H1 (cell line): ENCODE data around the gene GDF9. TPM values are rescaled to one million over a fixed set of nuclear protein-coding genes. Genes with fewer than 3 reads are reported as not detected.

Experiments
- CTCF ChIA-PET: fragments of 300-600 bp; sonication (Branson Sonifier 250); formaldehyde crosslinking; loops from one replicate; lab custom pipeline; 2021; ENCODE audit not compliant: partially characterized antibody; lab: Charles Lee
- POLR2A ChIA-PET: fragments of 300-600 bp; sonication (Branson Sonifier 250); formaldehyde crosslinking; loops from one replicate; lab custom pipeline; 2021; ENCODE audit warnings: inconsistent platforms; ENCODE audit not compliant: partially characterized antibody; lab: Charles Lee
- DNase-seq, 2 experiments: peaks; one replicate each; pipeline versions ENCODE4 v3.0.0 to v3.0.0-alpha.2; 2010 to 2022; ENCODE audit warnings: low spot score in 2 of 2, low read depth in 1 of 2, mixed read lengths in 1 of 2
- FAIRE-seq: peaks from 2 replicates; lab custom pipeline; 2011; peaks lifted over from hg19 to GRCh38; lab: Jason Lieb, UNC
- H2AFZ ChIP-seq: 2 replicates; pipeline ENCODE4 v1.8.1; 2012; ENCODE audit warnings: low read length, inconsistent platforms
- H2AK5ac ChIP-seq: 2 replicates; pipeline ENCODE4 v1.6.1; 2013; ENCODE audit warnings: low read depth, low read length
- H2BK120ac ChIP-seq: replicated peaks from 2 replicates; pipeline ENCODE3; 2013; ENCODE audit warnings: low read depth, low read length, inconsistent platforms
- H2BK12ac ChIP-seq: 2 replicates; pipeline ENCODE4 v1.6.1; 2013; ENCODE audit warnings: low read depth, low read length
- H2BK15ac ChIP-seq: 2 replicates; pipeline ENCODE4 v1.6.1; 2013; ENCODE audit warnings: low read length
- H2BK20ac ChIP-seq: 2 replicates; pipeline ENCODE4 v1.6.1; 2013; ENCODE audit warnings: low read length
- H2BK5ac ChIP-seq: 2 replicates; pipeline ENCODE4 v1.6.1; 2013; ENCODE audit warnings: low read depth, low read length
- H3K14ac ChIP-seq: 2 replicates; pipeline ENCODE4 v1.6.1; 2013; ENCODE audit warnings: inconsistent platforms; ENCODE audit not compliant: insufficient read length
- H3K18ac ChIP-seq: 2 replicates; pipeline ENCODE4 v1.6.1; 2013; ENCODE audit warnings: low read length; ENCODE audit errors: extremely low read depth
- H3K23ac ChIP-seq: 2 replicates; pipeline ENCODE4 v1.6.1; 2013; ENCODE audit warnings: inconsistent platforms; ENCODE audit not compliant: insufficient read length
- H3K23me2 ChIP-seq: 2 replicates; pipeline ENCODE4 v1.6.1; 2013; ENCODE audit warnings: low read depth, low read length
- H3K27ac ChIP-seq: 2 replicates; pipeline ENCODE4 v1.6.1; 2011; ENCODE audit warnings: low read depth, low read length, inconsistent platforms
- H3K27me3 ChIP-seq, 4 experiments: replicated peaks in 1 of 4; 1 replicate in 1 of 4; 2 replicates in 3 of 4; pipeline versions ENCODE4 v1.6.1 to v1.8.1; 2011 to 2013; ENCODE audit warnings: low read length in 3 of 4, mild to moderate bottlenecking in 3 of 4, inconsistent platforms in 2 of 4, mixed read lengths in 2 of 4, moderate library complexity in 1 of 4; ENCODE audit not compliant: control insufficient read depth in 3 of 4, insufficient read depth in 3 of 4; ENCODE audit errors: extremely low read depth in 1 of 4
- H3K36me3 ChIP-seq, 4 experiments: 2 replicates each; pipeline versions ENCODE4 v1.6.1 to v1.8.1; 2011 to 2013; ENCODE audit warnings: mild to moderate bottlenecking in 4 of 4, low read length in 3 of 4, moderate library complexity in 2 of 4, control low read depth in 1 of 4, inconsistent platforms in 1 of 4; ENCODE audit not compliant: insufficient read depth in 4 of 4, control insufficient read depth in 2 of 4
- H3K4ac ChIP-seq: replicated peaks from 2 replicates; pipeline ENCODE3; 2013; ENCODE audit warnings: low read length, low read depth, mixed read lengths, inconsistent platforms; ENCODE audit not compliant: insufficient read length
- H3K4me1 ChIP-seq, 4 experiments: replicated peaks in 1 of 4; 1 replicate in 1 of 4; 2 replicates in 3 of 4; pipeline versions ENCODE4 v1.6.1 to v1.8.1; 2011 to 2013; ENCODE audit warnings: low read length in 3 of 4, inconsistent platforms in 2 of 4, mixed read lengths in 1 of 4; ENCODE audit not compliant: insufficient read depth in 4 of 4, control insufficient read depth in 3 of 4
- H3K4me2 ChIP-seq, 2 experiments: 2 replicates each; pipeline versions ENCODE4 v1.6.1 to v1.8.1; 2011 to 2013; ENCODE audit warnings: low read depth in 2 of 2, low read length in 2 of 2, control low read depth in 1 of 2, inconsistent platforms in 1 of 2, mild to moderate bottlenecking in 1 of 2; ENCODE audit not compliant: insufficient read depth in 1 of 2
- H3K4me3 ChIP-seq, 4 experiments: fragments of 200-600, 300-600 bp in 1 of 4; sonication (generic), shearing (Covaris generic), sonication (Bioruptor Twin) in 1 of 4; 2 replicates each; pipeline versions ENCODE4 v1.5.1 to v1.8.1; 2011 to 2016; ENCODE audit warnings: low read length in 4 of 4, low read depth in 3 of 4, control low read depth in 2 of 4, inconsistent platforms in 2 of 4, mild to moderate bottlenecking in 2 of 4, mixed read lengths in 1 of 4, moderate library complexity in 1 of 4; ENCODE audit not compliant: insufficient read depth in 2 of 4; ENCODE audit errors: extremely low read depth in 1 of 4
- H3K56ac ChIP-seq: replicated peaks from 2 replicates; pipeline ENCODE3; 2013; ENCODE audit warnings: low read depth, mild to moderate bottlenecking, mixed read lengths, low read length, inconsistent platforms; ENCODE audit not compliant: insufficient read length
- H3K79me1 ChIP-seq: 2 replicates; pipeline ENCODE4 v1.6.1; 2013; ENCODE audit warnings: low read depth, low read length, control low read depth
- H3K79me2 ChIP-seq, 2 experiments: 2 replicates each; pipeline versions ENCODE4 v1.6.1 to v1.8.1; 2012 to 2013; ENCODE audit warnings: low read length in 2 of 2, mild to moderate bottlenecking in 2 of 2, inconsistent platforms in 1 of 2; ENCODE audit not compliant: insufficient read depth in 2 of 2, control insufficient read depth in 1 of 2
- H3K9ac ChIP-seq, 4 experiments: replicated peaks in 1 of 4; 1 replicate in 1 of 4; 2 replicates in 3 of 4; pipeline versions ENCODE4 v1.6.1 to v1.8.1; 2011 to 2013; ENCODE audit warnings: low read depth in 3 of 4, low read length in 3 of 4, control low read depth in 2 of 4, mild to moderate bottlenecking in 2 of 4, moderate library complexity in 2 of 4, inconsistent platforms in 1 of 4; ENCODE audit errors: extremely low read depth in 1 of 4
- H3K9me3 ChIP-seq, 2 experiments: 2 replicates each; pipeline versions ENCODE4 v1.6.1 to v1.8.1; 2012 to 2013; ENCODE audit warnings: mild to moderate bottlenecking in 2 of 2, moderate library complexity in 2 of 2, control low read depth in 1 of 2, inconsistent platforms in 1 of 2, low read depth in 1 of 2, low read length in 1 of 2, mixed read lengths in 1 of 2; ENCODE audit not compliant: insufficient read depth in 2 of 2
- H4K20me1 ChIP-seq, 2 experiments: replicated peaks in 1 of 2; 2 replicates each; pipeline versions ENCODE3 to v1.8.1; 2011 to 2013; ENCODE audit warnings: inconsistent platforms in 2 of 2, low read length in 2 of 2, mild to moderate bottlenecking in 1 of 2; ENCODE audit not compliant: insufficient read depth in 2 of 2, control insufficient read depth in 1 of 2
- H4K5ac ChIP-seq: 2 replicates; pipeline ENCODE4 v1.6.1; 2013; ENCODE audit warnings: low read length, low read depth, mixed read lengths, inconsistent platforms; ENCODE audit not compliant: insufficient read length
- H4K8ac ChIP-seq: 2 replicates; pipeline ENCODE4 v1.8.0; 2013; ENCODE audit warnings: mild to moderate bottlenecking, moderate library complexity, low read length, inconsistent platforms; ENCODE audit not compliant: insufficient read depth; ENCODE audit errors: extremely low read depth
- H4K91ac ChIP-seq: replicated peaks from 2 replicates; pipeline ENCODE3; 2013; ENCODE audit warnings: low read length, mixed read lengths, inconsistent platforms; ENCODE audit not compliant: insufficient read length
- JUND ChIP-seq: IDR thresholded peaks from 2 replicates; pipeline ENCODE4 v1.6.1; 2011; ENCODE audit warnings: mild to moderate bottlenecking, improper control_type of control experiment, low read length
- KDM1A ChIP-seq: fragments of 200-600, 300-600 bp; sonication (generic); IDR thresholded peaks from 2 replicates; pipeline ENCODE4 v1.7.1; 2016; ENCODE audit warnings: mild to moderate bottlenecking, low read length, borderline replicate concordance
- NRF1 ChIP-seq: IDR thresholded peaks from 2 replicates; pipeline ENCODE4 v1.6.1; 2011; ENCODE audit warnings: mild to moderate bottlenecking, low read depth, low read length, improper control_type of control experiment
- PHF8 ChIP-seq: fragments of 200-600 bp; sonication (generic); conservative IDR thresholded peaks from 2 replicates; pipeline ENCODE4 v1.7.1; 2012; ENCODE audit warnings: low read depth, mild to moderate bottlenecking, inconsistent platforms, low read length, moderate library complexity
- POLR2AphosphoS5 ChIP-seq: IDR thresholded peaks from 2 replicates; pipeline ENCODE4 v1.6.1; 2011; ENCODE audit warnings: low read depth, low read length
- RAD21 ChIP-seq, 2 experiments: IDR thresholded peaks in 1 of 2; conservative IDR thresholded peaks in 1 of 2; 2 replicates each; pipeline ENCODE4 v1.6.1; 2011; ENCODE audit warnings: low read depth in 2 of 2, low read length in 2 of 2, improper control_type of control experiment in 1 of 2, inconsistent platforms in 1 of 2, mild to moderate bottlenecking in 1 of 2, moderate library complexity in 1 of 2
- RNF2 ChIP-seq: fragments of 200-900, 300-1000 bp; sonication (generic); IDR thresholded peaks from 2 replicates; pipeline ENCODE4 v1.7.1; 2016; ENCODE audit warnings: borderline replicate concordance, low read depth, mild to moderate bottlenecking, antibody characterized with exemption, low read length; ENCODE audit not compliant: poor library complexity, severe bottlenecking; ENCODE audit errors: missing control alignments
- SIX5 ChIP-seq: IDR thresholded peaks from 2 replicates; pipeline ENCODE4 v1.6.1; 2011; ENCODE audit warnings: mild to moderate bottlenecking, low read depth, low read length
- YY1 ChIP-seq: IDR thresholded peaks from 2 replicates; pipeline ENCODE4 v1.6.1; 2011; ENCODE audit warnings: low read depth, mild to moderate bottlenecking, low read length
- whole genome bisulfite sequencing, 2 experiments: shearing (Covaris generic) in 1 of 2; methylation state at CpG; one replicate each; pipeline versions ENCODE4 v1.1.6 to v1.1.7; 2013 to 2015; ENCODE audit warnings: low lambda C conversion rate in 2 of 2, mixed read lengths in 2 of 2, inconsistent platforms in 1 of 2, low coverage in 1 of 2, missing lambda C conversion rate in 1 of 2; ENCODE audit not compliant: insufficient replicate concordance in 2 of 2, insufficient coverage in 1 of 2, insufficient read length in 1 of 2; ENCODE audit errors: extremely low coverage in 1 of 2, missing lambda C conversion rate in 1 of 2; 5-methylcytosine and 5-hydroxymethylcytosine counted together
- polyA plus RNA-seq, 7 experiments: library from polyadenylated mRNA; depleted of rRNA in 3 of 7; stranded (reverse) in 5 of 7; unstranded in 2 of 7; fragments of >200 nt in 5 of 7; fragments of 200-250 nt in 2 of 7; gene quantifications; 1 replicate in 5 of 7; 2 replicates in 1 of 7; 4 replicates in 1 of 7; pipeline versions ENCODE4 v1.2.1 to v1.2.3, GENCODE V29; 2011 to 2013; ENCODE audit warnings: missing spikeins in 2 of 7, mixed read lengths in 2 of 7
- total RNA-seq: library from RNA; stranded (reverse); fragmentation: NEBNext Ultra II Directional; extraction: Animal tissue kit (Norgen Biotek cat#: 25700); gene quantifications from 2 replicates; pipeline ENCODE4 v1.2.1, GENCODE V29; 2021
- TF ChIP-seq, protein P1 (sequence below): IDR thresholded peaks from 2 replicates; pipeline ENCODE4 v1.6.1; 2012; ENCODE audit warnings: inconsistent platforms

GDF9 gene
- total and polyA plus RNA-seq, 2 of the 8 experiments (the other 6 are each of a cell fraction or from before 2014, with no cell fraction given): 0.14 TPM; not detected in 1

GRCh38 chr5:132826424-132827082 is 39.7 kb downstream of the GDF9 start:
- H3K4ac ChIP-seq: no peak overlapping the region
- H2BK120ac ChIP-seq: no peak overlapping the region
- H4K5ac ChIP-seq: no peak overlapping the region
- no peaks in the 10 kb centered on the region for H3K9me3 ChIP-seq
- H2BK15ac ChIP-seq: no peak overlapping the region
- no peak overlapping the region for H2BK20ac ChIP-seq
- peak overlapping the region in 2 of 4 experiments; percentile 43 to 60; a peak in 3 of 8 replicates for H3K4me3 ChIP-seq
- 0 out of 2 replicates have a peak overlapping the region, but pooled peaks have one; percentile 4 for H2BK12ac ChIP-seq
- no peaks in the 10 kb centered on the region for H4K20me1 ChIP-seq
- H3K79me1 ChIP-seq: no peaks in the 10 kb centered on the region
- ChIA-PET POLR2A (interaction anchor here (0.8 to 5.7 kb wide), 8 partner anchors 12 to 225 kb away, joined by 3 to 32 read pairs (median 4); partner anchors contain the start of genes GDF9, HSPA4, SOWAHA and UQCRQ), CTCF (interaction anchor here (0.9 to 25.6 kb wide), 8 partner anchors 9 to 225 kb away, joined by 3 to 465 read pairs (median 6); partner anchors contain the start of genes CCNI2, GDF9, HSPA4 and LEAP2)
- no peak overlapping the region for H3K56ac ChIP-seq
- H4K91ac ChIP-seq: no peak overlapping the region
- 65% methylated on average over 5 of the region's 6 CpGs; no CpG with 5 or more reads in 1 of the 2 experiments for WGBS, 2 experiments
- H3K23me2 ChIP-seq: peaks cover 14% of the 10 kb centered on the region; the same call in 1 of the 2 replicates
- H2AK5ac ChIP-seq: no peak overlapping the region
- H4K8ac ChIP-seq: peak overlapping the region; percentile 45; the same call in 1 of the 2 replicates
- H3K18ac ChIP-seq: no peak overlapping the region
- H3K23ac ChIP-seq: no peak overlapping the region
- H2BK5ac ChIP-seq: no peak overlapping the region
- peaks cover 0 to 23% (median 21%) of the 10 kb centered on the region in 4 experiments; a peak in 6 of 7 replicates for H3K4me1 ChIP-seq
- peak overlapping the region; percentile 71; the same call in 1 of the 2 replicates for H2AFZ ChIP-seq
- no peaks in the 10 kb centered on the region for H3K79me2 ChIP-seq
- peaks cover 32 to 81% (median 70%) of the 10 kb centered on the region in 4 experiments for H3K27me3 ChIP-seq
- FAIRE-seq (no peak), DNase-seq (no peak)
- no peak overlapping the region for H3K9ac ChIP-seq
- no peak overlapping the region for H3K14ac ChIP-seq
- H3K36me3 ChIP-seq: no peaks in the 10 kb centered on the region
- H3K27ac ChIP-seq: no peak overlapping the region
- H3K4me2 ChIP-seq: peak overlapping the region; percentile 74
- TF ChIP-seq KDM1A (no peak), RAD21 (IDR thresholded peaks at IDR 0.05 in 1 of 2, conservative IDR thresholded peaks at IDR 0.05 in 1 of 2; ENCODE audit: low read depth in 2 of 2, low read length in 2 of 2) (no peak), SIX5 (no peak), RNF2 (no peak), YY1 (no peak), POLR2AphosphoS5 (no peak), JUND (no peak), PHF8 (no peak), NRF1 (no peak)
- TF ChIP-seq, protein P1, sequence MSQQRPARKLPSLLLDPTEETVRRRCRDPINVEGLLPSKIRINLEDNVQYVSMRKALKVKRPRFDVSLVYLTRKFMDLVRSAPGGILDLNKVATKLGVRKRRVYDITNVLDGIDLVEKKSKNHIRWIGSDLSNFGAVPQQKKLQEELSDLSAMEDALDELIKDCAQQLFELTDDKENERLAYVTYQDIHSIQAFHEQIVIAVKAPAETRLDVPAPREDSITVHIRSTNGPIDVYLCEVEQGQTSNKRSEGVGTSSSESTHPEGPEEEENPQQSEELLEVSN: no peak
